GM18909 (cell line): ENCODE measurements around the gene MYCBPAP.

ENCODE experiments used
- ATAC-seq: cut with Tn5 transposase; IDR thresholded peaks from one replicate; pipeline ENCODE4 v1.9.1; 2021; ENCODE audit warnings: mild to moderate bottlenecking; ENCODE audit not compliant: unreplicated experiment, poor library complexity

MYCBPAP gene, protein sequence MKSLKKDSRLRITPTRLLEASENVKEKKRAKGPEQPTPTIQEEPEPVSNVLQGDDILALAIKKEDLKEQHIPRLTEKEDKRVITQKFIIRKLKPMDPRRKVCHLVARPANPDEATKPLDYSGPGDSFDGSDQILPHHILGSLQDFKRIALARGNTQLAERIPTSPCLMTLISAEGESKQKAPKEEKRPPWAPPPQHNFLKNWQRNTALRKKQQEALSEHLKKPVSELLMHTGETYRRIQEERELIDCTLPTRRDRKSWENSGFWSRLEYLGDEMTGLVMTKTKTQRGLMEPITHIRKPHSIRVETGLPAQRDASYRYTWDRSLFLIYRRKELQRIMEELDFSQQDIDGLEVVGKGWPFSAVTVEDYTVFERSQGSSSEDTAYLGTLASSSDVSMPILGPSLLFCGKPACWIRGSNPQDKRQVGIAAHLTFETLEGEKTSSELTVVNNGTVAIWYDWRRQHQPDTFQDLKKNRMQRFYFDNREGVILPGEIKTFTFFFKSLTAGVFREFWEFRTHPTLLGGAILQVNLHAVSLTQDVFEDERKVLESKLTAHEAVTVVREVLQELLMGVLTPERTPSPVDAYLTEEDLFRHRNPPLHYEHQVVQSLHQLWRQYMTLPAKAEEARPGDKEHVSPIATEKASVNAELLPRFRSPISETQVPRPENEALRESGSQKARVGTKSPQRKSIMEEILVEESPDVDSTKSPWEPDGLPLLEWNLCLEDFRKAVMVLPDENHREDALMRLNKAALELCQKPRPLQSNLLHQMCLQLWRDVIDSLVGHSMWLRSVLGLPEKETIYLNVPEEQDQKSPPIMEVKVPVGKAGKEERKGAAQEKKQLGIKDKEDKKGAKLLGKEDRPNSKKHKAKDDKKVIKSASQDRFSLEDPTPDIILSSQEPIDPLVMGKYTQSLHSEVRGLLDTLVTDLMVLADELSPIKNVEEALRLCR

DNA sequence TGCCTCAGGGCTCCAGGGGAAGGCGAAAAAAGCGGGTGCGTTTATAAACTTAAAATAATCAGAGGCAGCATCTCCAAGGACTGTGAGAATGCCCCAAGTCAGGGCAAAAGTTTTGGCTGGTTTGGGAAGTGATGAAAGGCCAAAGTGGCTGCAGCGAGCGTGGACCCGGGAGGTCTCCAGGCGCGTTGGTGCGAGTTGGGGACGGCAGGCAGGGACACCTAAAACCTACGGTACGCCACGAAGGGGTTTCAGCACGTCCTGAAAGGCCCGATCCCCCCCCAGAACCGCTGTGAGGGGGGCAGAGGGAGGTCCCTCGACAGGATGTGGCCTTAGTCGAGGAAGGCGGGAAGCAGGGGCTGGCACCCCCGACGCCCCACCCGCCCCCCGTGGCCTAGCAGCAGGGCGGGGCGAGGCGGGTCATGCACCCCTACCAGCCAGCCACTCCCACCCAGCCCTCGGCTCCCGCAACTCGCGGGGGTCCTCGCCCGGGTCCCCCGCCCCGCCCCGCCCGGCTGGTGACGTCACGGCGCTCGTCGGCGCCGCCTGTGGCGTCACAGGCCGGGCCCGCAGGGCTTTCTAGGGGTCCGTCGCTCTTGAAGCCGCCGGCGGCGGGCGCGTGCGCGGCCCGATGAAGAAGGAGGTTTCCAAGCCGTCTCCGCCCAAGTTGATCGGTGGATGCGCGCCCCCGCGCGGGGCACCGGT is at the start of gene MYCBPAP:
Gene MYCBPAP (plus strand): TSS at position 569 of the 702 bp plus-strand sequence. CDS start 236 bp downstream, outside the sequence.
- no peak for ATAC-seq

DNA sequence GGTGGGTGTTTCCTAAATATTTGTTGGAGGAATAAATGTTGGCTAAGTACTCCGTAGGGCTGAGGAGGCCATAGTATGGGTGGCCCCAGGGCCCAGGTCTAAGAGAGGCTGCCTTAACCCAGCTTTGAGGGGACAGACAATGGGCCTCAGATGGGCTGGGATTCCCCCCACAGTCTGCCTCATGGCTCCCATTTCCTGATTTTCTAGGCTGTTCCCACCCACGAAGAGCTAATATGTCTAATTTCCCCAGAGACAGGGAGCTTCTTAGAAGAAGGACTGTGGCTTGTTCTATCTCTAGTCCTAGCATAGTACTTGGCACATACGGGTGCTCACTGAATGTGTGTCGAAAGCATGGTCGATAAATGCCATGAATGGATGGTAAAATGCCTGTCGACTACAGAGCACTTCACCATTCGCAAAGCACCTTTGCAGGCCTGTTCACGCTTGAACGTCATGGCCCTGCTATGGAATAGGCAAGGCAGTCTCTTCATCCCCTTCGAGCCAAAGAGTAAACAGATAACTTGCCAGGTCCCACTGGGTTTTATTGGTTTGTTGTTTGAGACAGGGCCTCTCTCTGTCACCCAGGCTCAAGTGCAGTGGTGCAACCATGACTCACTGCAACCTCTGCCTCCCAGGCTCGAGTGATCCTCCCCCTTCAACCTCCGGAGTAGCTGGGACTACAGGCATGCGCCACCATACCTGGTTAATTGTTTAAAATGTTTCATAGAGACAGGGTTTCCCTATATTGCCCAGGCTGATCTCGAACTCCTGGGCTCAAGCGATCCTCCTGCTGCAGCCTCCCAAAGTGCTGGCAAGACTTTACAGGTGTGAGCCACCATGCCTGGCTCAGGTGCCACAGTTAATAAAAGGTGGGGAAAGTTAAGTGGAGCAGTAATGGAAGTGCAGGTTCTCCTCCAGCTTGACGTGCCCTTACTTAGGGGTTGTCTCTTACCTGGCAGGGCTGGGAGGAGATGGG is 49.2 kb upstream of the MYCBPAP start:
- ATAC-seq: no peak

DNA sequence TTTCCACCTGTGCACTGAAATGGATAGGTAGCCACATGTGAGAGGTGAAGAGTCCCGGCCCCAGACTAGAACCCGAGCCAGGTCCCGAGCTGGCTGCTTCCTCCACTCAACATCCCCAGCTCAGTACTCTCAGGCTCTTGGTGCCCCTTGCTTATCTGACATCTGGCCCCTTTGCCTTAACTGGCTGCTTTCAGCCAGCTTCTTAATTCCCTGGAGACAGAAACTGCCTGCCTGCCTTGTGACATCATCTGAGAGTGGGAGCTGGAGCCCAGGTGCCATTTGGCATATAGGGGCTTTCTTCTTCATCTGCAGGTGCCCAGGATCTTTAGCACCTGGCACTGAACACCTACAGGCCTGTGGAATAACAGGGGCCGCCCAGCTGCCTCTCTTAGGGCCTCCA is 48.5 kb upstream of the MYCBPAP start:
- ATAC-seq: no peak

DNA sequence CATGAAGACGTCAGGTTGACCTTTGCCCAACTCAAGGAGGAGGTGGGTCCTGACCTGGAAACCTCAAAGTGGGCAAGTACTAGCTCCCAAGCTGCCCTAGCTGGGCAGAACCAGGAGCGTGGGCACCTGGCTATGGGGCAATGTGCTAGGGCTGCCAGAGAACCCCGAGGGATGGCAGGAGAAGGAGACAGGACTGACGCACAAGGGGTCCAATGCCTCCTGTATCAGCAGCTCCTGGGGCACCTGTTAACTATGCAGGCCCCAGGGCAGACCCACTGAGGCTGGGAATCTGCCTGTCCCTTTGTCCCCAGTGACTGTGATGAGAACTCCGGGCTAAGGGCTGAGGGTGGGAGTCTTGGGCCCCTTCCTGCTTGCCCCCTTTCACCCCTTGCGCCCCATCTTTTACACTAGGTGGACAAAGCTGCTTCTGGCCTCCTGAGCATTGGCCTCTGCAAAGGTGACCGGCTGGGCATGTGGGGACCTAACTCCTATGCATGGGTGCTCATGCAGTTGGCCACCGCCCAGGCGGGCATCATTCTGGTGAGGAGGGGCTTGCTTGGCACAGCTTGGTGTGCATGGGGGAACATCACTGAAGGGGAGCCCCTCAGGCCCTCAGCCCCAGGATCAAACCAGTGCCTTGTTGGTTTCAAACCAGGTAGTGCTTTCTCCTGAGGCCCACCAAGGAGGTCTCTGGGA is 47.3 kb upstream of the MYCBPAP start:
- no peak for ATAC-seq

DNA sequence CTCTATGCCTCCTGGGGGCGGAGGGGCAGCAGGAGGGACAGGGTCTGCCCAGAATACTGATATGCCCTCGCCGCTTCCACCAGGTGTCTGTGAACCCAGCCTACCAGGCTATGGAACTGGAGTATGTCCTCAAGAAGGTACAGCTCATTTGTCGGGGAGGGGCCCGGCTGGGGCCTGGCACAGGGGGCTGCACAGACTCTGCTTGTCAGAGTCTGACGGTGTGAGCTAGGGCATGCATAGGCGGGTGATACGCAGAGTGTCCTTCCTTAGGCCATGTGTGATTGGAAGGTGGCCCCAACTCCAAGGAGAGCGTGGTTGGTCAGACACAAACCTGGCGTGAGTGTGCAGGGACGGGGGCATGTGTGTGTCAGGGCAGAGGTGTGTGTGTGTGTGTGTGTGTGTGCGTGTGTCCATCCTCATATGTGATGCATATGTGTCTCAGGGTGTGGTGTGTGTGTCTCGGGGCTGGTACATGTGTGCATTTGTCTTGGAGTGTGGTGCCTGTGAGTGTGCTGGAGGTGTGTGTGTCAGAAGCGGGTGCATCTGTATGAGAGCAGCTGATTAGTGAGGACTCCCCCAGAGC is 46.6 kb upstream of the MYCBPAP start:
- ATAC-seq: no peak

DNA sequence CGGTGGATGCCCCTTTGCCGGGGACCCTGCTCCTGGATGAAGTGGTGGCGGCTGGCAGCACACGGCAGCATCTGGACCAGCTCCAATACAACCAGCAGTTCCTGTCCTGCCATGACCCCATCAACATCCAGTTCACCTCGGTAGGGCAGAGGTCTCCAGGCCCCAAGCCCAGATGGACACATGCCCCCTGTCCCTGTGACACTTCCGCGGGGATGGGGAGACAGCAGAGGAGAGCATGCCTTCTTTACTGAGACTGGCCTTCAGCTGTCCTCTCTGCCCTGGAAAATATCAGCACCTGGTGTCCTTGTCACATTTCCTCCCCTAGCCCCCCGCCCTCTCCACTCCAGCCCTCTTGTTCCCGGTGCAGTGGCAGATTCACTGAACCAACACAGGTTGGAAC is 45.8 kb upstream of the MYCBPAP start:
- ATAC-seq: no peak

DNA sequence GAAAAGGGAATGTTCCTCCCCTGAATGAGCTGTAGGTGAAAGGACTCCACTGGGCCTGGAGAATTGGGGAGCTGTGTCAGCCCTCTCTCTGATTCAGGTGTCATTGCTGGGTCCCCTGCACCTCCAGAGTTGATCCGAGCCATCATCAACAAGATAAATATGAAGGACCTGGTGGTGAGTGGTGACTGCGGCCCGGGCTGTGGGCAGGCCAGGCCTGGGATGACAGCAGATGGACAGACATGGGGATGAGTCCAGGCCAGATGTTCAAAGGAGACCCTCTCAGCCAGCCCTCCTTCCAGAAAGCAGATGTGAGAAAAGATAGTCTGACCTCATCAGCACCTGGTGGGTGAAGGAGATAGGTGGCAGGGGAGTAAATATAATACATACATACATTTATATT is 44.1 kb upstream of the MYCBPAP start:
- no peak for ATAC-seq

DNA sequence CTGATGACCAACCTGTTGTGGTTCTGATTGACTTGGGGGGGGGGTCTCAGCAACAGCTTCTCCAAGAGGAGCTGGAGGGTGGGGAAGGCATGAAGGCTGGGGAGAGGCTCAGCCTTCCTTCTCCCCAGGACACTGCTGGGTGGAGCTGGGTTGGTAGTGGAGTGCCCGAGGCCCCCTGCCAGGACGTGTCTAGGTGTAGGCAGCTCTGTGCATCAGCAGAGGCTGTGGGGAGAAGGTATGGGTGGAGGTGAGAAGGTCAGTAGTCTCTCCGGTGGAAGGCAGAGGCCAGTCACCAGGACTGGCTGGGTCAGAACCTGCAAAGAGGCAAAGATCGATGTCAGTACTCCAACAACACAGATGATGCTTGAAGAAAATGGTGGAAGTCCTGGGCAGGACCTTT is 43.5 kb upstream of the MYCBPAP start:
- ATAC-seq: no peak

DNA sequence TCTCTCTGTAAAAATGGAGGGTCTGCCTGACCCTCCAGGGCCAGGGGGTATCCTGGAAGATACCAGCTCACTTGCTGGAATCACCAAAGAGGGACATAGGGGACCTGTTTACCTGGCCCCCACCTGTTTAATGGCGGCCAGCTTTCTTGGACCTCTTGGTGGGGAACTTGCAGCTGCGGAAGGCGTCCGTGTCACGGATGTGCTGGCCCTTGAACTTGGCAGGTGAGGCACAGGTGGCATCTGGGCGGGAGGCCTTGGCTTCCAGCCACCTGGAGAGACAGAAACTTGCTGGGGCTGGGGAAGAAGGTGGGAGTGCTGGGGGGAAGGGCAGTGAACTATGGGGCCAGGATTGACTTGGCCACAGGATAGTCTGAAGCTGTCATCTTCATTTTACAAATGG is 43.1 kb upstream of the MYCBPAP start:
- no peak for ATAC-seq

DNA sequence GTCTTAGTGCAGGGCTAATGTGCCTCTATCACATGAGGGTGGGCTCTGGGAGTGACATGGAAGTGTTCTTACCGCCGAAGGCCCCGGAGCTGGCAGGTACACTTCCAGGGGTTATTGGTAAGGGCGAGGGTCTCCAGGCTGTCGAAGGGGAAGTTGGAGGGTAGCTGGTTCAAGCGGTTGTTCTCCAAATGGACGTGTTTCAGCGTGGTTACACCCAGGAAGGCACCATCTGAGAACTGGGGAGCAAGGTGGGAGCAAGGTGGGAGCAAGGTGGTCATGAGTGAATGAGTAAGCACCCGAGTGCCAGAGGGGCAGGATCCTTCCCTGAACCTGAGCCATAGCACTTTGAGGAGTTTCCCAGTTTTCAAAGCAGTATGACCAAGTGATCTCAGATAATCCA is 42.6 kb upstream of the MYCBPAP start:
- no peak for ATAC-seq

DNA sequence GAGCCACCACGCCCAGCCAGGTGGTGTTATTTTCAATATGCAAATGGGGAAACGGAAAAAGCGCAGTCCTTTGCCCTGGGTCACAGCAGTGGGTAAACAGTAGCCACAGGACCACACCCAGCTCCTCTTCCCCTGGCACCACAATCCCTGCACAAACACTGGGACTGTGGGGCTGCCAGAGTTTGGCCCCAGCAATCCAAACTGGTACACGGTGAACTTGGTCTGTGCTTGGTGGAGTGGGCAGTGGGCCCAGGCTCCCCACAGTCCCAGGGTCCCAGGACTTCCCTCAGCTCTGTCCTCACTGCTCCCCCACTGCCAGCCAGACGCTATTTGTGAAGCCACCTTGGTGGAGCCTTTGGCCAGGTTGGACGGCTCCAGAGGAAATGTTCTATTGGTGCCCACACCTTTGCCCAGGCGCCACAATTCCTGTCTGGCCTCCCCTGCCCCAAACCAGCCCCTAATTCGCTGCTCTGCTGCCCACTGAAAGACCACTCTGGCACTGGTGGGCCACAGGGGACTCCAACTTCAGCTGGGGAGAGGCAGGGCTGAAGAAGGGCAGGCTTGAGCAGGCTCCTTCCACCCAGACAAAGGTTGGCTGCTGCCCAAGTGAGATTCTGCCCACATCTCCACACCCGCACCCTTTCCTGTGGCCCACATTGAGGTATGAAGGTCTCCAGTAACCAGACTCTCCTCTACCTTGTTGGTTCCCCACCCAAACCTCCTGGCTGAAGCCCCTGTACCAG is 41.7 kb upstream of the MYCBPAP start:
- no peak for ATAC-seq

DNA sequence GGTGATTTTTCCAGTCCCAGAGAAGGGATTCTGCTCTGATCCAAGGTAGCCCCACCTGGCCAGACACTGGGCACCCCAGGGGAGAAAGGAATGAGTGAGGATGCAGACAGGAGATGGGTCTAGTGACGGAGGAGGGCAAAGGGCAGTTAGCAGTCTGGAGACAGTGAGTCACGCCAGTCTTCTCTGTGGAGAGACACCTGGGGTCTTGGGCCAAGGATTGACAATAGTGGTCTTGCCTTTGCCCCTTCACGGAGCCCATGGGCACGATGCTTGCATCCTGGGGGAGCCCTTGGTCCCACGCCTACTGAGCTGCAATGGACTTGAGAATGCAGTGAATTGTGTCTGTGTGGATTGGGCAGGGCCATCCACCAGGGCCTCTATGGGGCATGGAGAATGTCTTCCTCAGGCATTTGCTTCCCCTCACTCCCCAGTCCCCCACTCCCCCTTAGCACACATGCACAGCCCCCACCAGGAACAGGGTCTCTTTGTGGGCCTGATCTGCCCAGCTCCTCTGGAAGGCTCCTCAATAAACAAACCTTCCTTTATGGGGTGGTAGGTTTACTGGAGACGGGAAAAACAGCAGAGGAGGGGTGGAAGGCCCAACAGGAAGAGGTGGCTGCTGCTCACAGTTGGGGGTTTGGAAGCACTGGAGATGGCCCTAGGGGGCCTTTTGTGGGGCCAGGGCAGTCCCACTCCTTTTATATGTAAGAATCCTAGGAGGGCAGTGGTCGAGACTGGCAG is 41.0 kb upstream of the MYCBPAP start:
- no peak for ATAC-seq

DNA sequence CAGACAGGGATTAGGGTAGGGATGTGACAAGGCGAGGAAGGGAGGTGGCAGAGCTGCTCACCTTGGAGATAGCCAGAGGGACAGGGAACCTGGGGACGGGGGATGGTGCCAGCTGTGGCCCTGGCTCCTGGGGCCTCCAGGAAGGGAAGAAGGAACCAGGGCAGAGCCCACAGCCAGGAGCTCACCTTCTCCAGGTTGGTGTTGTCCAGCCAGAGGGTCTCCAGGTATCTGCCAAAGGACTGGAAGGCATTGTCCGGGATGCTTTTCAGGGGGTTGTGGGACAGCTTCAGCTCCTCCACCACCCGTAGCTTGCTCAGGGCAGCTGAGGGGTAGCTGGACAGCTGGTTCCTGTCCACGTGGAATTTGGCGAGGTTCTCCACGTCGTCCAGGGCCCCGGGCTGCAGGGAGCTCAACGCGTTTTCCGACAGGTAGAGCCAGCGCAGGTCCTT is 40.4 kb upstream of the MYCBPAP start:
- ATAC-seq: no peak

DNA sequence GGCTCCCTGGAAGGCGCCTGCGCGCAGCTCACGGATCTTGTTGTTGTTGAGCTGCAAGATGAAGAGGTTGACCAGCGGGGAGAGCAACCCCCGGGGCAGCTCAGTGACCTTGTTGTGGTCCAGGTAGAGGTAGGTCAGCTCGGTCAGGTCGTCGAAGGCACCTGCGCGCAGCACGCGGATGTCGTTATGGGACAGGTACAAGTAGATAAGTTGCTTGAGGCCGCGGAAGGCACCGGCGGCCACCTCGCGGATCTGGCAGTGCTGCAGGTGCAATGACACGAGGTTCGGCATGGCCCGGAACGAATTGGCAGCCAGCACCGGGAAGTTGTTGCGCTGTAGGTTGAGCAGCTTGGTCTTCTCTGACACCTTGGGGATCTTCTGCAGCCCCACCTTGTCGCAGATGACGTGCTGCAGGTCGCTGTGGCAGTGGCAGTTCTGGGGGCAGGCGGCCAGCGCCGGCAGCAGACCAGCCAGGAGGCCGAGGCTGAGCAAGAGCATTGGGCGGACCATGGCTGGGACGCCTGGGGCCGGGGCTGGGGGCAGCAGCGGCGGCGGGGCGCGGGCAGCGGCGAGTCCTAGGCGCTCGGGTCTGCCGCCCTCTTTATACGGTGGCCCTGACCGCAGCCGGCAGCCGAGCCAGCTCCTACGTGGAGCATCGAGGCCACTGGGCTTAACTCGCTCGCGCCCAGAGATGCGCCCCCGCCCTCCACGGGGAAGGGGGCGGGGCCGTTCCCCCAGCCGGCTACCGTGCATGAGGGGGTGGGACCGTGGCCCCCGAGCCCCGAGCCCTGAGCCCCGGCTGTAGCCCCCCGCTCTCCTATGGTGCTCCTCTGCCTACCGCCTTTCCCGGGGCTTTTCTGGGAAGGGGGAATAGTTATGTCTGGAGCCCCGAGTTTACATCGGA is 39.7 kb upstream of the MYCBPAP start, which contains the start of gene CHAD:
Gene CHAD (minus strand): TSS at position 577 of the 904 bp plus-strand sequence. CDS start 67 bp downstream, at position 510.
- no peak for ATAC-seq

DNA sequence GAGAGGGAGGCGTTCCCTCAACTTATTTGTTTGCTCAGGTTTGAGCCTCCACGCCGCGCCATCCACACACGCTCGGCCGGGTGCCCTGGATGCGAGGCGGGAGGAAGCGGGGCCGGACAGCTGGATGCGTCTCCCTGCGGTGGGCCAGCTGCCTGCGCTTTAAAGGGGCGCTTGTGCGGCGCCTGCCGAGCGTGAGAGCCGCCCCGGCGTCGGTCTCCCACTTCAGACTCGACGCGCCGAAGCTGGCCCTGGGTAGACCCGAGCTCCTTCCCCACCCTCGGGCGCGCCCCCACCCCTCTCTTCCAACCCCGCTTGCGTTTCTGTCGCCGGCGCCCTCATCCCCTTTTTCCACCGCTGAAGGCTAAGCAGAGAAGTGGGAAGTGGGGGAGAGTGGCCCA is 39.0 kb upstream of the MYCBPAP start:
- ATAC-seq: no peak

DNA sequence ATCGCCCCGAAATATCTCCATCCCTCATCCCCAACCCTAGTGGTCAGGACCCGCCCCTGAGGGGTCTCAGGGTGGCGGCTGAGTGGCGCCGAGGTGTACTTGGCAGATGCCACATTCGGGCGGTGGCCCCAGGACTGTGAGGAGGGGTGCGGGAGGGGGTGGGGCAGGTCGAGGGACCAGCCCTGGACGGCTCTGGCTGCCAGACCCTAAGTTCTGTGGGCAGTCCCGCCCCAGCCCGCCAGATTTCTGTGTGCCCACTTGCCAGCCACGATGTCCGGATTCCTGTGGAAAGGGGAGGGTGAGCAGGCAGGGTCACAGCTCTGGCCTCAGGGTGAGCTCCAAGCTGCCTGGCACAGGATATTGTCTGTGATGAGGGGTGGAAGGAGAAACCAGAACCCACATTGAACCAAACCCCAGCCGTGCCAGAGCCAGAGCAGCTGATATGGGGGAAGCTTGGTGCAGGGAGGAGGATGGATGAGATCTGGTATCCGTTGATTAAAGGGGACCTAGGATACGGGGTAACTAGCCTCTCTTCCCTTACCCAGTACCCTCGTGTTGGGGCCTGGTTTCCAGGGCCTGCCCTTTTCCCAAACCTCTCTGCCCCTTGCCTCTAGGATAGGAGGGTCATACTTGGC is 38.5 kb upstream of the MYCBPAP start:
- no peak for ATAC-seq
